Activated CD4-positive, alpha-beta T cell treated with anti-CD3 and anti-CD28 coated beads, Interleukin-10, Interleukin-2, amounts not matched to agents 100 ng/mL and 50 ng/mL, durations not matched to agents 16 hours and 8 hours (primary cell): ENCODE results near the gene SEL1L2.

Source experiments
- DNase-seq: peaks from one replicate; pipeline ENCODE4 v3.0.0-alpha.2; 2020

The SEL1L2 gene

GRCh38 chr20:13927171-13927570 lies 63.2 kb downstream of the SEL1L2 start:
- no peak for DNase-seq

- no peak for DNase-seq
Observed at GRCh38 chr20:13922241-13922640, 68.2 kb downstream of the SEL1L2 start.

DNA sequence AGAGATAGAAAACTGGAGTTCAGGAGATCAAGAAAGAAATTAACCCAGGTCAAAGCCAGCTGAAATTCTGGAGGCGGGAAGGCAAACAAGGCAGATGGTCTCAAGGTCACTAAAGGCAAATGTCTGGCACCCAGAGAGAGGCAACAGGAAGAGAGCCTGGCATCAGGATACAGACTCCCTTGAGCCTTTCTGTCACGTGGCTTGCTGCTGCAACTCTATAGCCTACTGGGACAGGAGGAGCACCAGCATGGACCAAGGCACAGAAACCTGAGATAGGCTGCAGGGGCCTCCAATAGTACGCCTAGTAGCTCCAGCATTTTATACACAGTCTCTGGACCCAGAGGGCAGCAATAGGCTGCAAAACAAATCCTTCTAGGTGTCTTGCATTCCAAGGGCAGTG lies 75.1 kb downstream of the SEL1L2 start:
- DNase-seq: no peak

GRCh38 chr20:13913572-13913971 lies 76.8 kb downstream of the SEL1L2 start:
- no peak for DNase-seq

DNA sequence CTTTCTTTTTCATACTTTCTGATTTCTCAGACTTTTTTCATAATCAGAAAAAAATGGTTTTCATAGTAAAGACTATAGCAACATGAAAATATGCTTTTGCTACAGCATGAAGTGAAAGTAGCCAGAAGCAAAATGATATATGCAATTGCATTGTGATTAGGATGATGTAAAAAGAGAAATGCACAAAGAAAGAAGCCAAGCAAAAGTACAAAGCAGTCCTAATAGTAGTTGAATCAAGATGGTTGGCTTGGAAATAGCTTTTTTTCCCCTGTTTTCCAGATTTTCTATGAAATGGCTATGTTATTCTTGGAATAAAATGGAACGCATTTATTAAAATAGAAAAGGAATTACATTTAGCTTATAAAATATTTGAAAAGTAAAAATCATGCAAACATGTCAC lies 77.3 kb downstream of the SEL1L2 start:
- no peak for DNase-seq

GRCh38 chr20:13910492-13910891 lies 79.9 kb downstream of the SEL1L2 start:
- DNase-seq: no peak

DNA sequence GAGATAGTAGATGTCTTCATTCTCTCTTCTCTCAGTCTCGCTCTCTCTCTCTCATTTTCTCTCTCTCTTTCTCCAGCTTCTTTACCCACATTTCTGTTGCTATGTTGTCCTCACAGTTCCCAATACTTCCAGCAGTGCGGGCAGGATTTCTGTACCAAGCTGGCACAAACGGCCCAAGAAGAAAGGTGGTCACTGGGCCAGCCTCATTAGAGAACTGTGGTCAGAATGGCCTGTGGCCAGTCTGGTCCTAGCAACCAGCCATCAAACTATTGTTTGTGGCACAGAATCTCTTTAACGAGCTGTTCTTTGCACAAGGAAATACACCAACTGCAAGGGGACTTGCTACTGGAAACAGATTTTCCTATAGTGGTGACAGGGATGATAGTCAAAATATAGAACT lies 81.3 kb downstream of the SEL1L2 start:
- no peak for DNase-seq

DNA sequence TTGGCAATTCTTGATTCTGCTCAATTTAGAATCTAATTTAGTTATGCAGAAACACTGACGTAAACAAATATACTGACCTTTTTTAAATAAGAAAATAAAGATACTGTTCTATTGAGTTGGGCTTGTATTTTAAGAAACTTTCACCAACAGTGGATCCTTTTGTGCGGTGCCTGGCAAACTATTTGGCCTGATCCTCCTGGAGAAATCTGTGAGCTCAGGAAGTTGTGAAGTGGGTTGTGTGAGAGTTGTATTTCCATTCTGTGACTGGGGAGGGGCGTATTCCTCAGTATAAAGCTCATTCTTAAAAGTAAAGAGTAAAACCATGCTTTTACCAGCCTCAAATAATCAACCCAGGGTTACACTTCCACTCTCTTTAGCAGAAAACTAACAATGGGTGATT lies 85.6 kb downstream of the SEL1L2 start:
- DNase-seq: no peak

DNA sequence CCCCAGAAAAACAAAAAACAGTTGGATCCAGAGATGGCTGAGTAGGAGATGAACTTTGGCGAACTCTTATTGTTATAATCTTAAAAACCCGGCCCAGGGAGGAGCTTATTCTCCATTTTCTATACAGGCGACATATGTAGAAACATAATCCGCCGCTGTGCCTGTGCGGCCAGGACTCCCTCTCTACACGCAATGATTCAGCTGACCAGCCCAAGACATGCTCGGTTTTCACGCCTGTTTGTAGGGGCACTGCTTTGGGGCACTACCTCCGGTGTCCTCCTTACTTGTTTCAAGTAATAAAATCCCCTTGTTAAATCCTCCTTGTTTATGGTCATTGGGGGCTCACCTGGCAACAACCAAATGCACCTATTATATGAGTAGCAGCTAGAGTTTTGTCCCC lies 89.9 kb downstream of the SEL1L2 start:
- DNase-seq: no peak

- peak; percentile 3 for DNase-seq
Observed at GRCh38 chr20:13898012-13898612, 92.3 kb downstream of the SEL1L2 start.

- DNase-seq: no peak
Observed at GRCh38 chr20:13891575-13891974, 98.8 kb downstream of the SEL1L2 start.

DNA sequence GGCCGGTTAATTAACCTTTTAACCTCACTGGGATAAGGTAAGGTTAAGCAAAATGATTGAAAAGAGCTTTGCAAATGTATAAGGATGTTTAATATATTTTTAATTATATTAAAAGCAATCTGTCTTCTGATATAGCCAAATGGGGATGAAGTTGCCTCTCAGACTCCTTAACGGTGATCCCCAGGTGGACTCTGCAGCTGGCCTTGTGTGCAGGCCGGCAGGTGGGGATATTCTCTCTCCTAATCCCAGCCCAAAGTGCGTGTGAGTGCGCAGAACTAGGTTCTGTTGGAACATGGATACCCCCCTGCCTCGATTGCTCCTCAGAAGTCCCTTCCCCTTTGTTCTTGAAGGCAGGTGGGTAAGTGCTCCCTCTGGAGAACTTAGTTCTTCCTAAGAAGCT lies 105.6 kb downstream of the SEL1L2 start:
- DNase-seq: no peak

DNA sequence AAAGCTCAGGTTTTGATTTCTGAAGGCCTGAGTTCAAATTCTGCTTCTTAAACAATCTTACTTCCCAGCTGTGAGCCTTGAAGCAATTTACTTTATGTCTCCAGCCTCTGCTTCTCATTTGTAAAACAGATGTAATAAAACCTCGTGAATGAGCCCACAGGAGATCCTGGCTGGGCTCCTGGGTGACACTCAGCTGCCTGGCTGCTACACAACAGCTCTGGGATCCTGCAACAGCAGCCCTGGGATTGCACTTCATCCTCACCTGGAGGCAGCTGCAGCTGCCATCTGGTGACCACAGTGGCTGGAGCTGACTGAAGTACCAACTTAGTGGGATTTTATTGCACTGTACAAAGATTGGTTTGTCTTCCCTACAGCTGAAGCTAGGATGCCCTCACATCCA lies 107.0 kb downstream of the SEL1L2 start:
- DNase-seq: no peak

DNA sequence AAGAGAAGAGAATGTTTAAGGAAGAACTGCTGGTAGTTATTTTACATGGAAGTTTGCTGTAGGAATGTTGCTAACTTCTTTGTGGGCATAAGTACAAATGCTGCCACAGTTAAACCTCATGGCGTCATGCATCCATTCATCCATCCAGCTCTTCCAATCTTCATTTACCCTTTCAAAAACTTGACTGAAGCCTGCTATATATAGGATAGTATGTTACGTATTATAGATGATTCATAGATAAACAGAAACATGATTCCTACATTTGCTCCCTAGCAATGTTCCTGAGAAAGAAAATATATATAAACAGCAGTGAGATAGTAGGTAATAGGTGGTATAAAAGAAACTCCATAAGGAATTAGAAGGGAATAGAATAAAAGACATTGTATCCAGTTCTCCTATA lies 111.8 kb downstream of the SEL1L2 start:
- DNase-seq: no peak

- no peak for DNase-seq
Observed at GRCh38 chr20:13877793-13878192, 112.6 kb downstream of the SEL1L2 start.

DNA sequence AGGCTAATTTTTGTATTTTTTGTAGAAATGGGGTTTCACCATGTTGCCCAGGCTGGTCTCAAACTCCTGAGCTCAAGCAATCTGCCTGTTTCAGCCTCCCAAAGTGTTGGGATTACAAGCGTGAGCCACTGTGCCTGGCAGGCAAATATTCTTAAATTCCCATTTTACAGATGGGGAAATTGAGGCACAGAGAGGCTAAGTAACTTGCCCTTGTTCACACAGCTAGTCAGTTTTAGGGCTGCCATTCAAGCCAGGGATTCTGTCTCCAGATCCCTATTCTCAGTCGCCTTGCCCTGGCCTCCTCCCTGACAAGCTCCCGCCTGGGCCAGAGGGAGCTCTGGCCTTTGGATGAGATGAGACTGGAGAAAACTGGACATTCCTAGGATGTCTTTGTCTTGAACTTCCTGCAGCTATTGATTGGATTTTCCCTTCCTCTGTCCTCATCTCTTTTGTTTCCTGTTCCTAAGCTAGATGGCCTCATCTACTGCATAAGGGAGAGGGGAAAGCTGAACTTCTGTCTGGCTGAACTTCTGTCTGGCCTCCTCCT lies 115.1 kb downstream of the SEL1L2 start:
- DNase-seq: no peak

DNA sequence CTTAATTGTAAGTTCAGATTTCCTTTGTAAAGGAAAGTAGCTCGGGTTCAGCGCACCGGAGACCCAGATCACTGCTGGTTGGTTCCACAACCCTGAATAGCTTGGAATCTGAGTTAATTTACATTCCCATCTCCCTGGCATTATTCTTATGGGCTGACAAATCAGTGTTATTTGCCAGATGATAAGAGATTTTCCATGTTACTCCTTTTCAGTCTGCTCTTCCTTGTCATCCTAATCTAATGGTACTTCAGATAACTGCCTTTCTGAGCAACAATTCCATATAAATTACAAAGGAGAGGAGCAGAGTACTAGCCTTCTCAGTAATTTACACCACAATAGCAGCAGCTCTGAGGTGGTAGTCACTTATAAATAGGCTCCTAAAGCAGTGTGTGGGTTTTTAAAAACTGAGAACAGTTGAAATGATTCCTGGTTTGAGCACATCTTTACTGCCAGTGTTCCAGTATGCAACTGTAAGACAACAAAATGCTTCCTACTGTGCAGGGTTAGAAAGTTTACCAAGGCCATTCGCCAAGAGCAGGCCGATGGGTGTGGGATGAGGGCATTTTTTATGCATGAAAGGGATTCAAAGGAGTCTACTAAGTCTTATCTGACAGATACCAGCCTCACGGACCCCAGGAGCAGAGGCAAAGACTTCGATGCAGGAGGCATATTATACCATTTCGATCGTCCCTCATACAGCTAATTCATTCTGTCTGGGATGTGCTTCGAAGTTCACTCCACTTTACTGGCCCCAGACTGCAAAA lies 115.8 kb downstream of the SEL1L2 start:
- no peak for DNase-seq

DNA sequence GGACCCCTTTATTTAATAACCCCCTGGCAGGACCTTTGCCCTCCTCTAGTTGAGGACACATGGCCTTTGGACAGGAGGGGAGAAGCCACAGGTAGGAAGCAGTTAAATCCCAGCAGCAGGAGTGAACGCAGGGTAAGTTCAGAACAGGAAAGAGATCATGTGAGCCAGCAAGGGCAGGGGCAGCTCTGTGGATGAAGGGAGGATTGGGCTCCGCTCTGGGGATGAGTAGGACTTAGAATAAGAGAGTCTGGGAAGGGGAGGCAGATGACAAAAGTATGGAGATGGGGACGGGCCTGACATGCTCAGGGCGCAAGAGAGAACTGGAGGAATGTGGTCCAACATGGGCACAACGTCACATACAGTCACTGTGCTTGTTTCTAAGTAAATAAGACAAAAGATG lies 116.6 kb downstream of the SEL1L2 start:
- no peak for DNase-seq

GRCh38 chr20:13870170-13870748 lies 120.2 kb downstream of the SEL1L2 start:
- DNase-seq: no peak

DNA sequence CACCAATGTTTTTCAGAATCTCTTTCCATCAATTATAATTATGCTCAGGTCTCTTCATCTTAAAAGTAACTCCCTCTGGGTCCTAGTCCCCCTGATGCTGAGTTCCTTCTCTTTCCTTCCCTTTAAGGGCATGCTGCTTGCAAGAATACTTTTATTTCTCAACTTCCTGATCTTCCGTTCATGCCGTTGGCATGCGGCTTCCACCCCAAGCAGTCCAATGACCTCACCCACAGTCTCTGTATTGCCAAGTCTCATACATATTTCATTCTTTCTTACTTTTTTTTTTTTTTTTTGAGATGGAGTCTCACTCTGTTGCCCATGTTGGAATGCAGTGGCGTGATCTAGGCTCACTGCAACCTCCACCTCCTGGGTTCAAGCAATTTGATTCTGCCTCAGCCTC lies 122.1 kb downstream of the SEL1L2 start:
- no peak for DNase-seq

DNA sequence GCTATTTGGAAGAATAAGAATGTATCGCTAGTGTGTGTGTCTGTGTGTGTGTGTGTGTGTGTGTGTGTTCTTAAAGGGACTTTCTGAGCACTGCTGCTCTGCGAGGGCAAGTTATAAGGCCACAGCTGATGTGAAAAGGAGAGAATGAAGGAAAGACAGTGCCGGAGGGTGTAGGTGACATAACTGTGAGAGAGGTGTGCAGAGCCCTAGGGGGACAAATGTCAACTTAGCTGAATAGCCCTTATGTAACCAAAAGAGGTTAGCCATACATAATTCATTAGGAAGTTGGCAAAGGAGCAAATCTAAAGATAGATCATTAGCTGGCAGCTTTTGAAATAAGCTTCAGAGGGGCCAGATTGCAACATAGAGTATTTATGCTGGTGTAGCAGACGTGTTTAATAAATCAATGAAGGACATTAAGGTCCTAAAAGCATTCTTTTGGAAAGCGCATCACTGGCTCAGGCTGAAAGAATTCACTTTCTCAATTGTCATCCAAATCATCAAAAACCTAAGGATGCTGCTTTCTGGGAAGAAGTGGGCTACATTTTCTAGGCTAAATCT lies 124.5 kb downstream of the SEL1L2 start:
- no peak for DNase-seq

GRCh38 chr20:13865156-13865555 lies 125.3 kb downstream of the SEL1L2 start:
- DNase-seq: no peak

DNA sequence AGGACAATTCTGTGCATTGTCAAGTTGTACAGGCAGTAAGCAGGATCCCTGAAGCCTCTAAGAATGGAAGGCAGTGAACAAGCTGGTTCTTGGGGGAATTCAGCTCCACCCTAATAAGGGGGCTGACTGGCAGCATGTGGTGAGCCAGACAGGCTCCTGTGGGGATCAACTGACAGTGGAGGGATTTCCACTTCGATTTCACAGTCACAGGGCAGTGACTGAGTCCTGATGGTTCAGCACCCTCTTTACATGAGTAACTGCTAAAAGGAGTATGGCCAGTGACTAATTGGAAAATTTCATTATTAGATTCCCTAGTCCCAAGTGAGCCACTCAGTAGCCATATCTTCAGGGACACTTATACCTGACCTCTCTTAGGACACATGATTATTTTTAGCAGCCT lies 127.2 kb downstream of the SEL1L2 start:
- no peak for DNase-seq

GRCh38 chr20:13862245-13862644 lies 128.2 kb downstream of the SEL1L2 start:
- DNase-seq: no peak
